ENCODE results near the gene IGFBPL1.

IGFBPL1 gene

DNA sequence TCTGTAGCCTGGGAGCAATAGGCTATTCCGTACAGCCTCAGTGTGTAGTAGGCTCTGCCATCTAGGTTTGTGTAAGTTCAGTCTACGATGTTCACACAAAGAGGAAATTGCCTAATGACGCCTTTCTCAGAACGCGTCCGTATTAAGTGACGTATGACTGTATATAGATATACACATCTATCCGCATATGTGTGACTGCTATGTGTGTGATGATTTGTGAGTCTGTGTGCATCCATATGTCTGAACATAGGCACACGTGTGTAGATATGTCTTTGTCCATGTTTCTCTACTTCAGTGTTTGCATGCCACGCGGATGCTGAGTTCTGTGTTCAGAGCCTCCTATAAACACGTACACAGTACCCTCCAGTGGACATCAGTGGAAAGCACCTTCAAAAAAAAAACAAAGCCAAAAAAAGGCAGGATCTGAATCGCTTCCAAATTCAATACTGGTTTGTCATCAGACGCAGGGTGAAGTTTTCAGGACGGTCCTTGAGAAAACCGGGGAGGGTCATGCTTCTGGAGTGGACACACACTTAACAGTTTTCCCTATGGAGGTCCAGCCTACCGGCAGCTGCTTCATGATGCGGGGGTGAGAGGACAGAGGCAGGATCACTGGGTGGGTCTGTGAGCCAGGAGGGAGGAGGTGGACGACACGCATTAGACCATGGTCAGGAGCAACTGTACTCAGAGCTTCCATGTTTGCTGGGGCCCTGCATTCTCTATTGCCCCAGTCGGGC, 61.2 kb downstream of the IGFBPL1 start:
- peak; percentile 87 for ATAC-seq
- TF ChIP-seq, protein P1, sequence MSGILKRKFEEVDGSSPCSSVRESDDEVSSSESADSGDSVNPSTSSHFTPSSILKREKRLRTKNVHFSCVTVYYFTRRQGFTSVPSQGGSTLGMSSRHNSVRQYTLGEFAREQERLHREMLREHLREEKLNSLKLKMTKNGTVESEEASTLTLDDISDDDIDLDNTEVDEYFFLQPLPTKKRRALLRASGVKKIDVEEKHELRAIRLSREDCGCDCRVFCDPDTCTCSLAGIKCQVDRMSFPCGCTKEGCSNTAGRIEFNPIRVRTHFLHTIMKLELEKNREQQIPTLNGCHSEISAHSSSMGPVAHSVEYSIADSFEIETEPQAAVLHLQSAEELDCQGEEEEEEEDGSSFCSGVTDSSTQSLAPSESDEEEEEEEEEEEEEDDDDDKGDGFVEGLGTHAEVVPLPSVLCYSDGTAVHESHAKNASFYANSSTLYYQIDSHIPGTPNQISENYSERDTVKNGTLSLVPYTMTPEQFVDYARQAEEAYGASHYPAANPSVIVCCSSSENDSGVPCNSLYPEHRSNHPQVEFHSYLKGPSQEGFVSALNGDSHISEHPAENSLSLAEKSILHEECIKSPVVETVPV (CRISPR knock-in tag; IDR thresholded peaks at IDR 0.05): no peak
- no peak for TF ChIP-seq ZFP3 (CRISPR knock-in tag; IDR thresholded peaks at IDR 0.05)
- TF ChIP-seq ZFP30 (CRISPR knock-in tag; IDR thresholded peaks at IDR 0.05): no peak
- no peak for TF ChIP-seq BACH2 (CRISPR knock-in tag; IDR thresholded peaks at IDR 0.05; ENCODE audit: borderline replicate concordance)
- no peak for TF ChIP-seq CSDC2 (CRISPR knock-in tag; IDR thresholded peaks at IDR 0.05)
- TF ChIP-seq TCF4 (CRISPR knock-in tag; IDR thresholded peaks at IDR 0.05; ENCODE audit: borderline replicate concordance): no peak
- no peak for TF ChIP-seq ISL1 (CRISPR knock-in tag; IDR thresholded peaks at IDR 0.05)
- TF ChIP-seq GLIS3 (CRISPR knock-in tag; IDR thresholded peaks at IDR 0.05): no peak
- no peak for TF ChIP-seq POU6F1 (CRISPR knock-in tag; IDR thresholded peaks at IDR 0.05; ENCODE audit: borderline replicate concordance, low read depth)
- TF ChIP-seq RARB (CRISPR knock-in tag; IDR thresholded peaks at IDR 0.05): no peak
- TF ChIP-seq ESRRG (CRISPR knock-in tag; IDR thresholded peaks at IDR 0.05): no peak
- TF ChIP-seq ZNF565 (CRISPR knock-in tag; conservative IDR thresholded peaks at IDR 0.05; ENCODE audit: low read depth): no peak

DNA sequence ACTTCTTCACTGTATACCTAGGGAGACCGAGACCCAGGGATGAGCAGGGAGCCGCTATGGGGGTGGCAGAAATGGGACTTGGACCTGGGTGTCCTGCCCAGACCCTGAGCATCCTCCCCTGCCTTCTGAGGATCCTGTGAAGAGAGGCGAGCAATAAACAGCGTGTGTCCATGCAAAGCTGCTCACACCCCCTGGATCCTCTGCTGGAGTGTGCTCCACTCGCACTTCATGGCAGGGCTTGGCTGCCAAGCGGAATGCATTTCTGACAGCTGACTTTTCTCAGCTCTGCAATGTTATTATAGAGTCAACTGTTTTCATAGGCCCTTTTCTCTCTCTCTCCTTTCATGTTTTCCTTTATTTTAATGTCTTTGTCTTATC, 62.8 kb downstream of the IGFBPL1 start:
- TF ChIP-seq RARB (CRISPR knock-in tag; IDR thresholded peaks at IDR 0.05) (no peak), PATZ1 (CRISPR knock-in tag; IDR thresholded peaks at IDR 0.05; ENCODE audit: borderline replicate concordance) (no peak), ZFP30 (CRISPR knock-in tag; IDR thresholded peaks at IDR 0.05) (no peak), GLIS3 (CRISPR knock-in tag; IDR thresholded peaks at IDR 0.05) (no peak), ZNF8 (CRISPR knock-in tag; IDR thresholded peaks at IDR 0.05) (no peak), ISL1 (CRISPR knock-in tag; IDR thresholded peaks at IDR 0.05) (no peak), ESRRG (CRISPR knock-in tag; IDR thresholded peaks at IDR 0.05) (no peak)
- no peak for ATAC-seq

GRCh38 chr9:38360839-38361472, 63.3 kb downstream of the IGFBPL1 start:
- ATAC-seq: no peak
- TF ChIP-seq CREB5 (CRISPR knock-in tag; IDR thresholded peaks at IDR 0.05; ENCODE audit: low read depth) (no peak), BACH2 (CRISPR knock-in tag; IDR thresholded peaks at IDR 0.05; ENCODE audit: borderline replicate concordance) (no peak), OSR1 (CRISPR knock-in tag; IDR thresholded peaks at IDR 0.05) (no peak)
- TF ChIP-seq, protein P1 (CRISPR knock-in tag; IDR thresholded peaks at IDR 0.05): no peak

DNA sequence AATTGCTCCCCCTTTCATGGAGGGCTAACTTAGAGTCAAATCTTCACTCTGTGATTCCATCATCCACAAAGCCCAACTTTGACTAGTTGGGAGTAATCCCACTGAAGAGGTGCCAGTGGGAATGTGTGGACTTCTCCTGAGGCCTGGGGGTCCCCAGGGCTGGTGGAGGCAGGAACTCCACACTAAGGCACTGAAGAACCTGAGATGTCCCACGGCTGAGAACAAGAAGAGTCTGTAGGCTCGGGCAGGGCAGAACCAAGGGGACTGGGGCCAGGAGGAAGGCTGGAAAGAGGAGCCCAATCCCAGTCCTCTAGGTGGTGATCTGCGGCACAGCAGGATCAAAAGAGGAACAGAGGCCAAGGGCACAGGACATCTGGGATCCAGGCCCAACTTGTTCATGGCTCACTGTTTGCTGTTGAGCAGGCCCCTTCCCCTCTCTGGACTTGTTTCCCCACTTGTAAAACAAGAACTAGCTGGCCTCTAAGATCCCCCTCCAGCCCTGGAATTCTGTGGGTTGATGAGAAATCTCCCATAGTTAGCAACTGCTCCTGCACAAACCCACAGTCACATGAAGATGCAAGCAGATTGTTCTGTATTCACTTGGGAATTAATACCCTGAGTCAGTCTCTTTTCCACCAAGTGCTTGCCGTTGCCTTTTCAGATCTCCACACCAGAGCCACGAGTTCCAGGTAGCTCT, 64.4 kb downstream of the IGFBPL1 start:
- no peak for ATAC-seq
- no peak for TF ChIP-seq ISL1 (CRISPR knock-in tag; IDR thresholded peaks at IDR 0.05)
- no peak for TF ChIP-seq ZNF8 (CRISPR knock-in tag; IDR thresholded peaks at IDR 0.05)
- TF ChIP-seq BACH2 (CRISPR knock-in tag; IDR thresholded peaks at IDR 0.05; ENCODE audit: borderline replicate concordance): no peak
- TF ChIP-seq ZNF70 (CRISPR knock-in tag; IDR thresholded peaks at IDR 0.05): no peak
- no peak for TF ChIP-seq PATZ1 (CRISPR knock-in tag; IDR thresholded peaks at IDR 0.05; ENCODE audit: borderline replicate concordance)
- TF ChIP-seq SNAI2 (CRISPR knock-in tag; IDR thresholded peaks at IDR 0.05): no peak
- no peak for TF ChIP-seq CREB5 (CRISPR knock-in tag; IDR thresholded peaks at IDR 0.05; ENCODE audit: low read depth)
